ENCODE measurements around the gene DLG2. TPM values are rescaled to one million over a fixed set of nuclear protein-coding genes. Genes with fewer than 3 reads are reported as not detected.

The DLG2 gene
- total and polyA plus RNA-seq, 9 of the 15 experiments (the other 6 are each of a cell fraction or from before 2014, with no cell fraction given): 0.52 to 1.6 (median 0.95) TPM

DNA sequence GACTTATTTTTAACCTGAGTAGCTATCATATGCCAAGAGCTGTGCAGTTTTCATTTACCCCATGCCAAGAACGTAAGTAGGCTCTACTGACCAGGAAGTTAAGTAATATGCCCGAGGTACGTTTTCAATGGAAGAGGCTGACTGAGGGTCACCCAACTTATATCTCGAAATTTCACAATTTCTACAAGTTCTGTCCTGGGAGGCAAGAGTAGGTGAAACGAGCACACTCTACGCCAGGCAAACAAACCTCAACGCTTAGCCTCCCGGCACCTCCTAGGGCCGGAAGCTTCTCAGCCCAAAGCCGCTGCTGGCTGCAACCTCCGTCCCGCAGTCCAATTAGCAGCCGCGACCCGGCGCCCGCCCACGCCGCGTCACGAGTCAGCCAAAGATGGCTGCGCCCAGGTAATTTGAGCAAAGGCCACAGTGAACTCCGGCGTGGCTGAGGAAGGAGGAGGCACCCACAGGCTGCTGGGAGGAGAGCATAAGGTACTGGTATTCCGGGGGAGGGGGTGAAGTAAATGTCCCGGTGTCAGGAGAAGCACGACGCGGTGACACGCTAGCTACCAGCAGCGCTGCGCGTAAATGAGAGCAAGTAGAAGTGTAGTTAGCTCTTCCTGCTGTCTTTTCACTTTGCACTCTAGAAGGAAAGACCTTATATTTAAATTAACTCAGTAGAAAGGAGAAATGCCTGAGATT, 20.6 kb upstream of the DLG2 start, which contains the start of gene TMEM126A (continued):
- TF ChIP-seq SMARCA4 (IDR thresholded peaks at IDR 0.05) (no peak), STAT5A (IDR thresholded peaks at IDR 0.05; ENCODE audit: borderline replicate concordance, low read length) (no peak), ZNF717 (CRISPR knock-in tag; IDR thresholded peaks at IDR 0.05) (no peak), BACH1 (tag; IDR thresholded peaks at IDR 0.05) (0 out of 2 replicates have a peak, but pooled peaks have one; percentile 24), ZNF57 (CRISPR knock-in tag; IDR thresholded peaks at IDR 0.05) (no peak), ZNF583 (CRISPR knock-in tag; IDR thresholded peaks at IDR 0.05) (no peak), ZBTB17 (CRISPR knock-in tag; IDR thresholded peaks at IDR 0.05) (0 out of 2 replicates have a peak, but pooled peaks have one; percentile 34), RBM25 (IDR thresholded peaks at IDR 0.05; ENCODE audit: low read depth, low read length, severe bottlenecking) (no peak), GTF2A2 (tag; IDR thresholded peaks at IDR 0.05) (no peak), ZNF76 (CRISPR knock-in tag; IDR thresholded peaks at IDR 0.05; ENCODE audit: borderline replicate concordance) (no peak), ZNF766 (CRISPR knock-in tag; conservative IDR thresholded peaks at IDR 0.05) (peak; percentile 74), PURB (CRISPR knock-in tag; IDR thresholded peaks at IDR 0.05; ENCODE audit: low read depth) (no peak), MTF1 (CRISPR knock-in tag; IDR thresholded peaks at IDR 0.05; ENCODE audit: borderline replicate concordance) (no peak), SMARCC2 (IDR thresholded peaks at IDR 0.05; ENCODE audit: low read depth) (no peak), HDAC2 (IDR thresholded peaks at IDR 0.05) (peak; percentile 77), ARHGAP35 (IDR thresholded peaks at IDR 0.05; ENCODE audit: partially characterized antibody) (no peak), ZFX (CRISPR knock-in tag; IDR thresholded peaks at IDR 0.05) (peak; percentile 86)
- TF ChIP-seq, protein P1, sequence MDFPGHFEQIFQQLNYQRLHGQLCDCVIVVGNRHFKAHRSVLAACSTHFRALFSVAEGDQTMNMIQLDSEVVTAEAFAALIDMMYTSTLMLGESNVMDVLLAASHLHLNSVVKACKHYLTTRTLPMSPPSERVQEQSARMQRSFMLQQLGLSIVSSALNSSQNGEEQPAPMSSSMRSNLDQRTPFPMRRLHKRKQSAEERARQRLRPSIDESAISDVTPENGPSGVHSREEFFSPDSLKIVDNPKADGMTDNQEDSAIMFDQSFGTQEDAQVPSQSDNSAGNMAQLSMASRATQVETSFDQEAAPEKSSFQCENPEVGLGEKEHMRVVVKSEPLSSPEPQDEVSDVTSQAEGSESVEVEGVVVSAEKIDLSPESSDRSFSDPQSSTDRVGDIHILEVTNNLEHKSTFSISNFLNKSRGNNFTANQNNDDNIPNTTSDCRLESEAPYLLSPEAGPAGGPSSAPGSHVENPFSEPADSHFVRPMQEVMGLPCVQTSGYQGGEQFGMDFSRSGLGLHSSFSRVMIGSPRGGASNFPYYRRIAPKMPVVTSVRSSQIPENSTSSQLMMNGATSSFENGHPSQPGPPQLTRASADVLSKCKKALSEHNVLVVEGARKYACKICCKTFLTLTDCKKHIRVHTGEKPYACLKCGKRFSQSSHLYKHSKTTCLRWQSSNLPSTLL (IDR thresholded peaks at IDR 0.05): no peak
- TF ChIP-seq, protein P2, sequence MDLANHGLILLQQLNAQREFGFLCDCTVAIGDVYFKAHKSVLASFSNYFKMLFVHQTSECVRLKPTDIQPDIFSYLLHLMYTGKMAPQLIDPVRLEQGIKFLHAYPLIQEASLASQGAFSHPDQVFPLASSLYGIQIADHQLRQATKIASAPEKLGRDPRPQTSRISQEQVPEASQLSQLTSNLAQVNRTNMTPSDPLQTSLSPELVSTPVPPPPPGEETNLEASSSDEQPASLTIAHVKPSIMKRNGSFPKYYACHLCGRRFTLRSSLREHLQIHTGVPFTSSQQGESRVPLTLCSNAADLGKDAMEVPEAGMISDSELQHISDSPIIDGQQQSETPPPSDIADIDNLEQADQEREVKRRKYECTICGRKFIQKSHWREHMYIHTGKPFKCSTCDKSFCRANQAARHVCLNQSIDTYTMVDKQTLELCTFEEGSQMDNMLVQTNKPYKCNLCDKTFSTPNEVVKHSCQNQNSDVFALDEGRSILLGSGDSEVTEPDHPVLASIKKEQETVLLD (IDR thresholded peaks at IDR 0.05): no peak
- TF ChIP-seq, protein P3, sequence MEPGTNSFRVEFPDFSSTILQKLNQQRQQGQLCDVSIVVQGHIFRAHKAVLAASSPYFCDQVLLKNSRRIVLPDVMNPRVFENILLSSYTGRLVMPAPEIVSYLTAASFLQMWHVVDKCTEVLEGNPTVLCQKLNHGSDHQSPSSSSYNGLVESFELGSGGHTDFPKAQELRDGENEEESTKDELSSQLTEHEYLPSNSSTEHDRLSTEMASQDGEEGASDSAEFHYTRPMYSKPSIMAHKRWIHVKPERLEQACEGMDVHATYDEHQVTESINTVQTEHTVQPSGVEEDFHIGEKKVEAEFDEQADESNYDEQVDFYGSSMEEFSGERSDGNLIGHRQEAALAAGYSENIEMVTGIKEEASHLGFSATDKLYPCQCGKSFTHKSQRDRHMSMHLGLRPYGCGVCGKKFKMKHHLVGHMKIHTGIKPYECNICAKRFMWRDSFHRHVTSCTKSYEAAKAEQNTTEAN (CRISPR knock-in tag; IDR thresholded peaks at IDR 0.05): no peak
- TF ChIP-seq, protein P4, sequence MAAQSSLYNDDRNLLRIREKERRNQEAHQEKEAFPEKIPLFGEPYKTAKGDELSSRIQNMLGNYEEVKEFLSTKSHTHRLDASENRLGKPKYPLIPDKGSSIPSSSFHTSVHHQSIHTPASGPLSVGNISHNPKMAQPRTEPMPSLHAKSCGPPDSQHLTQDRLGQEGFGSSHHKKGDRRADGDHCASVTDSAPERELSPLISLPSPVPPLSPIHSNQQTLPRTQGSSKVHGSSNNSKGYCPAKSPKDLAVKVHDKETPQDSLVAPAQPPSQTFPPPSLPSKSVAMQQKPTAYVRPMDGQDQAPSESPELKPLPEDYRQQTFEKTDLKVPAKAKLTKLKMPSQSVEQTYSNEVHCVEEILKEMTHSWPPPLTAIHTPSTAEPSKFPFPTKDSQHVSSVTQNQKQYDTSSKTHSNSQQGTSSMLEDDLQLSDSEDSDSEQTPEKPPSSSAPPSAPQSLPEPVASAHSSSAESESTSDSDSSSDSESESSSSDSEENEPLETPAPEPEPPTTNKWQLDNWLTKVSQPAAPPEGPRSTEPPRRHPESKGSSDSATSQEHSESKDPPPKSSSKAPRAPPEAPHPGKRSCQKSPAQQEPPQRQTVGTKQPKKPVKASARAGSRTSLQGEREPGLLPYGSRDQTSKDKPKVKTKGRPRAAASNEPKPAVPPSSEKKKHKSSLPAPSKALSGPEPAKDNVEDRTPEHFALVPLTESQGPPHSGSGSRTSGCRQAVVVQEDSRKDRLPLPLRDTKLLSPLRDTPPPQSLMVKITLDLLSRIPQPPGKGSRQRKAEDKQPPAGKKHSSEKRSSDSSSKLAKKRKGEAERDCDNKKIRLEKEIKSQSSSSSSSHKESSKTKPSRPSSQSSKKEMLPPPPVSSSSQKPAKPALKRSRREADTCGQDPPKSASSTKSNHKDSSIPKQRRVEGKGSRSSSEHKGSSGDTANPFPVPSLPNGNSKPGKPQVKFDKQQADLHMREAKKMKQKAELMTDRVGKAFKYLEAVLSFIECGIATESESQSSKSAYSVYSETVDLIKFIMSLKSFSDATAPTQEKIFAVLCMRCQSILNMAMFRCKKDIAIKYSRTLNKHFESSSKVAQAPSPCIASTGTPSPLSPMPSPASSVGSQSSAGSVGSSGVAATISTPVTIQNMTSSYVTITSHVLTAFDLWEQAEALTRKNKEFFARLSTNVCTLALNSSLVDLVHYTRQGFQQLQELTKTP (IDR thresholded peaks at IDR 0.05; ENCODE audit: low read depth in 1 of 2, partially characterized antibody in 2 of 2): peak; percentile 38 to 63

All from K562 (cell line).